ENCODE measurements around the gene IZUMO4.
"Not testable (repeated sequence)": the region's sequence is repeated elsewhere in the genome, so short reads cannot be mapped to it uniquely, and the experiment has no call there.

Gene IZUMO4

DNA sequence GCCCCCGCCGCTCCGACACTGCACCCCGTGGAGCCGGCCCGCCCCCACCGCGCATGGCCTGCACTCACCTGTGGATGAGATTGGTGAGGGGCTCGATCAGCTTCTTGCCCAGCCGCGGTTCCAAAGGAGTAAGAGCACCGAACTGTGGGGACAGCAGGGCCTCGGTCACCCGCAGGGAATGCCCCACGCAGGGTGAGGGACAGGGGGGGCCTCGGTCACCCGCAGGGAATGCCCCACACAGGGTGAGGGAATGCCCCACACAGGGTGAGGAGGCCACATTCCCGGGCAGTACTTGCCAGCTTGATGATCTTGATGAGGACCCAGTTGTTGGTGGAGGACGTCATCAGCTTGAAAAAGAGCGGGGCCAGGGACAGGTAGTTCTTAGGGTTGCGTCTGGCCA, 32.3 kb downstream of the IZUMO4 start:
- no peak for DNase-seq

DNA sequence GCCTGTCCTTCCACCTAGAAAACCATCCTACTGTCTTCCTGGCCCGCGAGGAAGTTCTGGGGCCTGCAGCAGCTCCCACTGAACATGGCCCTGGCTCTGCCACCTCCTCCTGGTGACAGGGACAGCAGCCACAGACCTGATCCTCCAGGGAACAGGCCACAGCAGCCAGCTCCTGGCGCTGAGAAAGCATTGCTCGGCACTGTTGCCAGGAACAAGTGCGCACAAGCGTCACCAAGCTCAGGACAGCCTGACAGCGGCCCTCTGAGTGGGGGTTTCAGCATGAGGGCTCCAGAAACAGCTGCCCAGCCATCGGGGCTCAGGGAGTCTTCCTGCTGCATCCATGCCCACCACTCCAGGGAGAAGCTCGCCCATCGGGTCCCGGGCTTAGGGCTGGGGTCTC, 32.8 kb downstream of the IZUMO4 start:
- no peak for DNase-seq

DNA sequence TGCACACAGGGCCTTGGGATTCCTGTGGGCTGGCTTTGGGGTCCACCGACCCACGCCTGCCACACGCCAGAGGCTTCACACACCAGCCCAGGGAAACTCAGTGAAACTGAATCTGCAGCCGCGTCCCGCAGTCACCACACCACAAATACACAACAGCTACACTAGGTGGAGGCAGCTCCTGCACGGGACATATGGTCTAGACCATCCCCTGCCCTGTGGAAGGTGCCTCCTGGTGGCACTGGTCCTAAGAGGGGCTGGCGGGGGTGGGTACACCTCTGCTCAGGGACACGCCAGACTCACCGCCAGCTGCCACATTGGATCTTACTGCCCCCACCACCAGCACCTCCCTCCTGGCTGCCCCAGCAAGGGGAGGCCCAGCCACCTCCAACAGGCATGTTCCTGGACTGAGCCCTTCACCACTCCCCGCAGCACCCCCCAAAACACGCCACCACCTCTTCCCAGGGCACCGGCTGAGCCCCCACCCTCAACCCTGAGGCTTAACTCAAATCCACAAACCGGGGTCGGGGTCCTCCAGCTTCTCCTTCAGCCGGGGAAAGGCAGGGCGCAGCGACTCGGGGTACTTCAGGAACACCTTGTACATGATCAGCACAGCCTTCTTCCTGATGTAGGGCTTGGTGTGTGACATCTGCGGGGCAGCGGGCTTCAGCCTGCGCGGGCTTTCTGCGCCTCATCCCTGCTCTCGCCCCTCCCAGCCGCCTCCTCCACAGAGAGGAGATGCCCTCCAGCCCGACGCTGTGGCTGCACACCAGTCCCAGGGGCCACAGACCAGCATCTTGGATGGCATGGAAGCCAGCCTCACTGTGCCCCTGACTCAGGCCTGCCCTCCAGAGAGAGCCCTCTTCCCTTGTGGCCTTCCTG, 33.4 kb downstream of the IZUMO4 start:
- no peak for DNase-seq

DNA sequence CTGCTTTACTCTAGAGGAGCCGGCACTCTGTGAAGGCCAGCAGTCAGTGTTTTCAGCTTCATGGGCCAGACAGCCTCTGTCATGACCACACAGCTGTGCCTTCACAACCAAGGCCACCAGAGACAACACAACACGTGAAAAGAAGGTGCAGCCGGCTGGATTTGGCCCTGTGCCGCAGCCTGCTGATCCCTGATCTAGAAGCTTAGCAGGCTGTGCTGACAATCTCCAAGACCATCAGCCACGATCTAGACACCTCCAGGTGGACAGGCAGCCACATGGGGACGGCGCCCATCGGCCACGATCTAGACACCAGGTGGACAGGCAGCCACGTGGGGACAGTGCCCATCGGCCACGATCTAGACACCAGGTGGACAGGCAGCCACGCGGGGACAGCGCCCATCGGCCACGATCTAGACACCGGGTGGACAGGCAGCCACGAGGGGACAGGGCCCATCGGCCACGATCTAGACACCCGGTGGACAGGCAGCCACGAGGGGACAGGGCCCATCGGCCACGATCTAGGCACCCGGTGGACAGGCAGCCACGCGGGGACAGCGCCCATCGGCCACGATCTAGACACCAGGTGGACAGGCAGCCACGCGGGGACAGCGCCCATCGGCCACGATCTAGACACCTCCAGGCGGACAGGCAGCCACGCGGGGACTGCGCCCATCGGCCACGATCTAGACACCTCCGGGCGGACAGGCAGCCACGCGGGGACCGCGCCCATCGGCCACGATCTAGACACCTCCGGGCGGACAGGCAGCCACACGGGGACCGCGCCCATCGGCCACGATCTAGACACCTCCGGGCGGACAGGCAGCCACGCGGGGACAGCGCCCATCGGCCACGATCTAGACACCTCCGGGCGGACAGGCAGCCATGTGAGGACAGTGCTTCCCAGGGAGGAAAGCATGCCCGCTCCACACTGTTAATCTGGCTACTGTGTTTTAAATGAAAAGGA, 34.6 kb downstream of the IZUMO4 start:
- DNase-seq, result not testable (repeated sequence)

DNA sequence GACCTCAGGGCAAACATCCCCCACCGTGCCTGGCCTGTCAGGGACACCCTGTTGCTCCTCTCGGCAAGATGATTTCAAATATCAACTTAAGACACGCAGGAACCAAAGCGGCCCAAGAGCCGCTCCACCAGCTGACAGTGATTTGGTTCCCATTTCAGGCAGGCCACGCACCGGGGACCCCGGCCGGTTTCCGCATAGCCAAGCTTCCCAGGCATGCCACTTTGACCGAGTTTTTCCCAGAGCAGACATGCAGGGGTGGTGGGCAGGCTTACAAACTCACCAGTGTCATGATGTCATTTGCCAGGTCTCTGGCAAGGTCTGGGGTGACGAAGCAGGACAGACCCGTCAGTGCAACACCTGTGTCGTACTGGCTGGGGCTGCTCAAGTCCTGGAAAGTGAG, 35.5 kb downstream of the IZUMO4 start:
- no peak for DNase-seq

DNA sequence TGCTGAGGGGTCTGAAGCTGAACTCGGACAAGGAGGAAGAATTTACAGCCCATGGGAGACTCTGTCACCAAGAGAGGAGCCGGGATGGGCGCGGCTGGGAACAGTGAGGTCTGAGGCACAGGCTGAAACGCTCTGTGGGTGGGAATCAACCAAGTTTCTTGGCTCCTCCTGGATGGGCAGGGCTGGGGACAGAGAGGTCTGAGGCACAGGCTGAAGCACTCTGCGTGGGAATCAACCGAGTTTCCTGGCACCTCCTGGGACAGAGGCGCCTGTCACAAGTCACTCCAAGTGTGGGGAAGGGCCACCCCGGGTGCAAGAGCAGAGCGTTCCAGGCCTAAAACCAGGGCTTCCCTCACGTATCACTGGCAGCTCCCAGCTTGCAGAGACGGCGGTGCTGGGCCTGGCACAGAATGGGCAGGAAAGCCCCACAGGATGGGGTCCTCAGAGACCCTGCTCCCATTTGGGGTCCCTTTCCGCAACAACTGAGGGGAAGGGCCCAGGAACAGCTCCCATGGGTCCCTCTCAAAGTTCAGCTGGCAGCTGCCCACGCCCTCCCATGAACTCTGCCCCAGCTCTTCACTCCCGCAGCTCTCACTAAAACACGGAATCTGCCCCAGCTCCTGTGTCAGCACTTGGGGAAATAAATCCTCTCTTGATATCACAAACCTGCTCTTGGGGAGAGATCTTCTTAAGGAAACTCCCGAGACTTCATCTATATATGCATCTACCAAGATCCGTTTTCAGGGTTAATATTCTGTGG, 36.2 kb downstream of the IZUMO4 start:
- no peak for DNase-seq

DNA sequence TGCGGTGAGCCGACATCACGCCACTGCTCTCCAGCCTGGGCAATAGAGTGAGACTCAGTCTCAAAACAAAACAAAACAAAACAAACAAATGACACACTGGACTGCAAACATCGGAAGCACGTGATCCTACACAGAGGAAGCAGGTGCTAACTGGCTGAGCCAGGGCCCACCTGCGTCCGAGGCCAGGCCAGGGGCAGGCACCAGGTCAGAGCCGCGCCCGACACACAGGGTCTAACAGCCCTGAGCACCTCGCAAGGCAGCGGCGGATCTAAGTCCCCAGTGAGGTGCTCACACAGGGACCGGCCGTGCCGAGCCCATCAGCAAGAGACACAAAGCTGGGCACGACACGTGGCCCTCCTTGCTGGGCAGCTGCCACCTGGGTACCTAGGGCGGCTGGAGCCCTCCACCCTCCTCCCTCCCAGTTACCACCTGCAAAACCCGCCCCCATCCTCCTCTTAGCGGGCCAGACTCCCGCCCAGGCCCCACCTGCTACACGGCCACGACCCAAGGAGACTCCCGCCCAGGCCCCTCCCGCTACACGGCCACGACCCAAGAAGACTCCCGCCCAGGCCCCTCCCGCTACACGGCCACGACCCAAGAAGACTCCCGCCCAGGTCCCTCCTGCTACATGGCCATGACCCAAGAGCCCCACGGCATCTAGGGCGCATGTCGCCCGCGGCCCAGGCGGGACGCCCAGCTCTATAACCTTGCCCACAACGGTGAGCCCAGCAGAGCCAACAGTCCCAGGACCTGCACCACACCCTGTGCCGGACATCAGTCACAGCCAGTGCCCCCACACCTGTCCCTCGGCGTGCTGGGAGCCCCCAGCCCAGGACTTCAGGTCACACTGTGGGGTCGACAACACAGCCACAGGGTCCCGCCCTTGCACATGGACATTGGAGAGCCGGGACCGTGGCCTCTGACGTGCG, 39.0 kb downstream of the IZUMO4 start:
- no peak for DNase-seq

DNA sequence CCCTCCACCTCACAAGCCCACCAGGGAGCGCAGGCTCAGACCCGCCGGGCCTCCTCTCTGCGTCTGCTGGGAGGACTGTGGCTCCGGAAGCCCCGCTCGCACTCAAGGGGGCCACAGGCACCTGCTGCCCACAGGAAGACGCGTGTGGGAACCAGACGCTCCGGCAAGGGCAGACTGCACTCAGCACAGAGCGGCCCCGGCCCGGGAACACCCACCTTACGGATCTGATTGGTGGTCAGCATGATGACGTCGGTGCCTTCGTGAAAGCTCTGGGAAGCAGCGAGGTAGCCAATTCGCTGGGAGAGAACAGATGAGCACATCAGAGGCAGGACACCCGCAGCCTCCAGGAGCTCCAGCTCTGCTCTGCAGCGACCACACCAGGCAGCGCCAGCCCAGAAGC, 40.1 kb downstream of the IZUMO4 start:
- no peak for DNase-seq

DNA sequence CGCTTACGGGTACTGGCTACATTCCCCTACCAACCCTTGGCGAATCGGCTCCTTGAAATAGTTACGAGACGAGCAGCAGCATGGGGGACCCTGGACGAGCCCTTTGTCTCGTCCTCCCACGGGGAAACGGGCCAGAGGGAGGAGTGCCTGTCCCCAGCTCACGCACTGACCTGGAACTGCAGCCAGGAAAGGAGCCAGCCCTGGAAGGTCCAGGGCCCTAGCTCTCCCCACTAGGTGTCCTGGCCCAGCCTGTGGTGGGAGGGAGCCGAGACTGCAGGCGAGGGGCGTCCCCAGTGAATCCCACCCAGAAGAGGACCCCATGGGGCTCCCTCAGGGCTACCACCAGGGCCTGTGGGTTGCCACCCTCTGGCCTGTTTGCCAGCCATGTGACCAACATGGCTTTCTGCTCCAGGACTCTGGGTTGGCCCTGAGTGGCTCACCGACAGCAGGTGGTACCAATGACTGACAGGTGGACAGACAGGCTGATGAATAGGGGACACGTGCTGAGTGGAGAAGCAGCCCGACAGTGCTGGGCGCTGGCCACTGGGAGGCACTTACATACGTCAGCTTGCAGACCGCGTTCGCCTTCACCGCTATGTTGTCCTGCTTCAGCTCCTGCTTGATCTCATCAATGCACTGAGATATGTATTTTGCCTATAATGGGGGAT, 41.5 kb downstream of the IZUMO4 start:
- DNase-seq, result no peak

DNA sequence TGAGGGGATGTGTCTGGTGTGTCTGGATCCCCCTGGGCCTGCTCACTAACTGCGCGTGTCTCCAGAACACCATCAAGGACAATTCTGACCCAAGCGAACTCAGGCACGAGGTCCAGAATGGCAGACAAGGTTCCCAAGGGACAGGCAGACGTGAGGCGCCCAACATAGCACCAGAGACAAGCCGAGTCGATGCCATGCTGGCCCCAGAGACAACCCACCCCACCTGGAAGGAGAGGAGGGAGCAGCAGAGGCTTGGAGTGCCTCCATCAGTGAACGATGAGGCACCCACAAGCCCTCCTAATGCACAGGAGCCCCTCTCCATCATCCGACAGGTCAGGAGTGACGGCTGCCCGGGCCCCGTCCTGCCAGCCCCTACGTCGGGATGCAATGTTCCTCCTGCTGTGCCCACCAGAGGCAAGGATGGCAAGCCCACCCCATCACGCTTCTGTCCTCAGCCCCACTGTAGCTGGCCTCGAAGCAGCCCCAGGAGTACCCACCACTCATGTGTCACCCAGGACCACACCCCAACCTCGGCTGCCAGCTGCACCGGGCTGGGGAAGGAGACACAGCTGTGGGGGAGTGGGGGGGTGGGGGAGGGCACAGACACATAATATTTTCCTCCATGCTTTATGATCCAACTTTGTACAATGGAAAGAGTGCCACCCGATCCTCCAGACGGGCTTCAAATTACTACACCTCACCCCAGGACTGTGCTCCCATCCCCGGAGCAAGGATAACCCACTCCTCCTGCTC, 42.8 kb downstream of the IZUMO4 start:
- no peak for DNase-seq

DNA sequence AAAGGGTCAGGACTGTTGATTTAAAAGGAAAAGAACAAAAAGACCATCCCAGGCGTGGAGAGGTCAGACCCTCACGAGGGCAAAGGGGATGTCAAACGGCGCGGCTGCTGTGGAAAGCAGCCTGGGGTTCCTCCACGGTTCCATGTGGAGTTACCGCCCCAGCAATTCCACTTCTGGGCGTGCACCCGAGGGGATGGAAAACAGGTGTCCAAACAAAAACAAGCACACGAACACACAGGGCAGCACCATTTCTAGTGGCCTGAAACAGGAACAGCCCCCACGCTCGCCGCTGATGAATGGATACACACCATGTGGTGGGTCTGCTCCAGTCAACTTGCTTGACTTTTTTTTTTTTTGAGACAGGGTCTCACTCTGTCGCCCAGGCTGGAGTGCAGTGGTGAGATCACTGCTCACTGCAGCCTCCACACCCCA, 43.4 kb downstream of the IZUMO4 start:
- no peak for DNase-seq

DNA sequence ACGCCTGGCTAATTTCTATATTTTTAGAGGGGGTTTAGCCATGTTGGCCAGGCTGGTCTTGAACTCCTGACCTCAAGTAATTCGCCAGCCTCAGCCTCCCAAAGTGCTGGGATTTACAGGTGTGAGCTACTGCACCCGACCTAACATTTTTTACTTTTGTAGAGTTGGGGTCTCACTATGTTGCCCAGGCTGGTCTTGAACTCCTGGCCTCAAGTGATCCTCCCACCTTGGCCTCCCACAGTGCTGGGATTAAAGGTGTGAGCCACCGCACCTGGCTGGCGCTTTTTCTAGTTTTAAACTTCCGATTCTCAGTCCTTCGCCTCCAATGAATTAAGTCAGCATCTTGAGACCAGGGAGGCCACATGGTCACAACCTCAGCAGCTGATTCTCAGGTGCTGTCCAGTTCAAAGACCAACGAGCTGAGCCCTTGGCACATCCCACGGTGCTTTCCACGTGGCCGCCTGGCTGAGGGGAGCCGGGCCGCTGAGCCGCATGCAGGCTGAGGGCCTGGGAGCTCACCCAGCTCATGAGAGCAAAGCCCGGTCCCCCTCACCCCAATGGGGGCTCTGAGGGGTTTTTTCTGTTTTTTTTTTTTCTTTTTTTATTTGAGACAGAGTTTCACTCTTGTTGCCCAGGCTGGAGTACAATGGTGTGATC, 45.6 kb downstream of the IZUMO4 start:
- DNase-seq, result no peak

DNA sequence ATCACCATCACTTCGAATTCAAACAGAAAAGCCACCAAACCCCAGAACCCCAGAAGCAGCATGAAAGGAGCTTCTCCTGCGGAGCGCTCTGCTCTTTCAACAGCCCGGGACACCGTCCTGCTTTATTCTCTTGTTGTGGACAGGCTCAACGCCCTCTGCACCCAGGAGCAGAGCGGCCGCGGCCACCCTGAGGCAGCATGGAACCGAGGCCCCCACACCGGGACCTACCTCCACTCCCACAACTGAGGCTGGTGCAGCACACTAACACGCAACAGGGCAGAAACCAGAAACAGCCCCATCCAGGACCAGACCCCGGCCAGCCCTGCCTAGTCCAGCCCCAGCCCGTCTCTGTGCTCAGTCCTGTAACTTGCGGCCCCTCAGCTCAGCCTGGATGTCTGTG, 47.5 kb downstream of the IZUMO4 start:
- no peak for DNase-seq

DNA sequence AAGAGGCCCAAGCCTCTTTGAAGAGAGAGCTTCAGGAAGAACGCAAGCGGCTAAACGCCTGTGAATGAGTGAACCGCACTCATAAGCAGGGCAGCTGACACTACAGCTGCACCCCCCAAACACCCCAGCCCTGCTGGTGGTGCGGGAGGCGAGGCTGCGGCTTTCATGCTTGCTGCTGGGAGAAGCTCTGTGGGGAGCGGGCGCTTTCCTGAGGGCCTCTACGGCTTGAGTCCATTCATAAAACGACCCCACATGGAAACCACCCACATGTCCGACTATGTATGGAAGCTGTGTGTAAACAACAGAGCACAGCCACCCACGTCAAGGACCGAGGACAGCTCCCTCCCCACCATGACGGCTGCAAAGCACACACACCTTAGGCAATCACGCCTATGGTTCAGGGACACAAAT, 49.1 kb downstream of the IZUMO4 start:
- no peak for DNase-seq

DNA sequence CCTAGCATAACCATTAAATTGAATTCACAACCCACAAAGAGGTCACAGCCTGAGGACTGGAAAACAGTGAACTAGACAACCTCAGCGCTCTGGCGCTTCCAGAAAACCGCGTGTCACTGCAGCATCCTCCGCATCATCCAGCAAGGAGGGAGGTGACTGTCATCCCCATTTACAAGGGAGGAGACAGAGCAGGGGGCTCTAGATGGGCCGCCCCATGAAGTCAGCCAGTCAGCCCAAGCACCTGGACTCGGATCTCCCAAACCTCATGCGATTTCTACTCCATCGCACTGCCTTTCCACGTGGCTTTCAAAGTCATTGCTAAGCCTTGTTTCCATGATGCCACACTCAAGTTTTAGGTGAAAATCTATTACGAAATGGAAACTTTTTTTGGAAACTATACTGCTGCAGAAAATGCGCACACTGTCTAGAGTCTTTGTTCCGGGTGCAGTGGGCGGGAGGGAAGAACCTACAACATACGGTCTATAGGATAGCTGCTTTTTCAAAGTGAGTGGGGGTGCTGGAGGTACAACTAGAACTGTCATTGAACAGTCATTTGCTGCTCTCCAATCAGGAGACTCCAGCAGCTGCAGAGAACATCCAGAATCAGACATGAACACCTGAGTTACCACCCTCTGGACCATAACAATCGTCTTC, 51.9 kb downstream of the IZUMO4 start:
- no peak for DNase-seq
